IMR-90 (cell line): ENCODE results near the gene ZBTB4. TPM values are rescaled to one million over a fixed set of nuclear protein-coding genes. Genes with fewer than 3 reads are reported as not detected.

Source experiments
- ATAC-seq: fragments of 200-7000 bp; cut with Tn5 transposase; 2 replicates; pipeline ENCODE4 v1.9.1; 2020; ENCODE audit warnings: low read depth, mild to moderate bottlenecking, moderate library complexity
- BruUV-seq: library from RNA; stranded (reverse); fragments of 400-500 nt; replicated peaks from 2 replicates; lab custom pipeline; 2021; lab: Mats Ljungman, UMichigan
- CTCF ChIA-PET: fragments of 300-600 bp; formaldehyde crosslinking; extraction: SDS; loops from one replicate; lab custom pipeline; 2021; ENCODE audit warnings: antibody characterized with exemption; lab: Yijun Ruan, JAX
- POLR2A ChIA-PET: fragments of 300-600 bp; sonication (Branson Sonifier 250); formaldehyde crosslinking; loops from one replicate; lab custom pipeline; 2022; ENCODE audit warnings: antibody characterized with exemption; ENCODE audit not compliant: unreplicated experiment; lab: Charles Lee
- DNase-seq: peaks from one replicate; pipeline ENCODE4 v3.0.0; 2013
- H2AFZ ChIP-seq: replicated peaks from 2 replicates; pipeline ENCODE3; 2013; ENCODE audit warnings: low read length, mild to moderate bottlenecking; ENCODE audit not compliant: poor library complexity
- H2AK5ac ChIP-seq: 2 replicates; pipeline ENCODE4 v1.6.1; 2013; ENCODE audit warnings: low read depth, low read length, inconsistent platforms
- H2AK9ac ChIP-seq: replicated peaks from 2 replicates; pipeline ENCODE3; 2013; ENCODE audit warnings: mild to moderate bottlenecking, low read depth, low read length, moderate library complexity; ENCODE audit not compliant: poor library complexity
- H2BK120ac ChIP-seq: 2 replicates; pipeline ENCODE4 v1.6.1; 2013; ENCODE audit warnings: low read depth, low read length, inconsistent platforms
- H2BK15ac ChIP-seq: 3 replicates; pipeline ENCODE4 v1.6.1; 2013; ENCODE audit warnings: low read depth, low read length, inconsistent platforms
- H2BK20ac ChIP-seq: 2 replicates; pipeline ENCODE4 v1.6.1; 2013; ENCODE audit warnings: low read depth, mild to moderate bottlenecking, inconsistent platforms, low read length, moderate library complexity
- H2BK5ac ChIP-seq: 2 replicates; pipeline ENCODE4 v1.6.1; 2013; ENCODE audit warnings: mild to moderate bottlenecking, low read depth, low read length, inconsistent platforms; ENCODE audit not compliant: poor library complexity, severe bottlenecking
- H3K14ac ChIP-seq: replicated peaks from 2 replicates; pipeline ENCODE4 v1.6.1; 2013; ENCODE audit warnings: low read depth, low read length, inconsistent platforms
- H3K18ac ChIP-seq: 2 replicates; pipeline ENCODE4 v1.6.1; 2013; ENCODE audit warnings: low read depth, low read length, control low read depth
- H3K23ac ChIP-seq: 2 replicates; pipeline ENCODE4 v1.6.1; 2013; ENCODE audit warnings: low read depth, low read length, inconsistent platforms
- H3K27ac ChIP-seq: 2 replicates; pipeline ENCODE4 v1.5.1; 2013; ENCODE audit warnings: mild to moderate bottlenecking, control low read depth, low read length; ENCODE audit not compliant: insufficient read depth
- H3K27me3 ChIP-seq: 2 replicates; pipeline ENCODE4 v1.6.1; 2013; ENCODE audit warnings: low read length; ENCODE audit not compliant: control insufficient read depth, insufficient read depth
- H3K36me3 ChIP-seq: 2 replicates; pipeline ENCODE4 v1.6.1; 2013; ENCODE audit warnings: low read length, mixed read lengths; ENCODE audit not compliant: control insufficient read depth, insufficient read depth
- H3K4ac ChIP-seq: 2 replicates; pipeline ENCODE4 v1.6.1; 2013; ENCODE audit warnings: low read depth, low read length, inconsistent platforms
- H3K4me1 ChIP-seq: 2 replicates; pipeline ENCODE4 v1.6.1; 2013; ENCODE audit warnings: low read length, mixed read lengths; ENCODE audit not compliant: control insufficient read depth, insufficient read depth
- H3K4me2 ChIP-seq: 2 replicates; pipeline ENCODE4 v1.6.1; 2013; ENCODE audit warnings: low read depth, mild to moderate bottlenecking, control low read depth, low read length, moderate library complexity
- H3K4me3 ChIP-seq: 2 replicates; pipeline ENCODE4 v1.5.1; 2013; ENCODE audit warnings: low read depth, mild to moderate bottlenecking, control low read depth, low read length, moderate library complexity; ENCODE audit not compliant: insufficient read depth
- H3K56ac ChIP-seq: 2 replicates; pipeline ENCODE4 v1.6.1; 2013; ENCODE audit warnings: low read length, inconsistent platforms; ENCODE audit not compliant: insufficient read depth; ENCODE audit errors: extremely low read depth
- H3K79me1 ChIP-seq, 2 experiments: 2 replicates each; pipeline ENCODE4 v1.6.1; 2013; ENCODE audit warnings: low read length in 2 of 2, inconsistent platforms in 1 of 2, low read depth in 1 of 2
- H3K9ac ChIP-seq: 2 replicates; pipeline ENCODE4 v1.6.1; 2013; ENCODE audit warnings: low read depth, low read length, control low read depth
- H3K9me1 ChIP-seq: 2 replicates; pipeline ENCODE4 v1.6.1; 2013; ENCODE audit warnings: low read length, inconsistent platforms; ENCODE audit not compliant: insufficient read depth
- H3K9me3 ChIP-seq: 2 replicates; pipeline ENCODE4 v1.6.1; 2013; ENCODE audit warnings: low read length; ENCODE audit not compliant: control insufficient read depth, insufficient read depth
- H4K20me1 ChIP-seq: 2 replicates; pipeline ENCODE4 v1.6.1; 2013; ENCODE audit warnings: low read length, inconsistent platforms; ENCODE audit not compliant: insufficient read depth
- H4K5ac ChIP-seq: 2 replicates; pipeline ENCODE4 v1.6.1; 2013; ENCODE audit warnings: mild to moderate bottlenecking, low read depth, low read length, control low read depth
- H4K8ac ChIP-seq, 2 experiments: 2 replicates each; pipeline ENCODE4 v1.6.1; 2013; ENCODE audit warnings: low read depth in 2 of 2, low read length in 2 of 2, control low read depth in 1 of 2, inconsistent platforms in 1 of 2
- H4K91ac ChIP-seq: 2 replicates; pipeline ENCODE4 v1.6.1; 2013; ENCODE audit warnings: low read depth, low read length, inconsistent platforms; ENCODE audit not compliant: insufficient read depth
- CEBPB ChIP-seq: IDR thresholded peaks from 2 replicates; pipeline ENCODE4 v1.6.1; 2012; ENCODE audit warnings: low read depth, low read length, improper control_type of control experiment
- WGBS, 2 experiments: methylation state at CpG; one replicate each; pipeline versions ENCODE4 v1.1.5 to v1.1.7; 2013; ENCODE audit warnings: missing lambda C conversion rate in 2 of 2; ENCODE audit not compliant: insufficient read length in 1 of 2; ENCODE audit errors: extremely low coverage in 2 of 2; 5-methylcytosine and 5-hydroxymethylcytosine counted together
- dilution Hi-C: fragments of 300-500 bp; cut with HindIII; formaldehyde crosslinking; loops from one replicate; pipeline ENCODE4 v1.14.3; 2018; ENCODE audit warnings: low sequenced_read_pairs; ENCODE audit not compliant: unreplicated experiment
- in situ Hi-C: fragments of 300-500 bp; cut with MboI; formaldehyde crosslinking; loops from 3 replicates; pipeline ENCODE4 v1.14.3; 2019; ENCODE audit warnings: low sequenced_read_pairs, inconsistent platforms, mixed read lengths
- intact Hi-C: fragments of 100-400 bp; cut with micrococcal nuclease; formaldehyde crosslinking; loops from 2 replicates; pipeline ENCODE4 v1.10.0; 2022
- polyA plus RNA-seq, 3 experiments: library from polyadenylated mRNA; depleted of rRNA; stranded (reverse); fragments of >200 nt; gene quantifications; 2 replicates each; pipeline ENCODE4 v1.2.3, GENCODE V29; 2012; ENCODE audit warnings: low replicate concordance in 1 of 3
- total RNA-seq: library from RNA; depleted of rRNA; stranded (reverse); fragments of >200 nt; gene quantifications from 2 replicates; pipeline ENCODE4 v1.2.3, GENCODE V29; 2012

Gene ZBTB4
- total and polyA plus RNA-seq, 2 of the 4 experiments (the other 2 are of a cell fraction) = 6.3 to 20.3 TPM

DNA sequence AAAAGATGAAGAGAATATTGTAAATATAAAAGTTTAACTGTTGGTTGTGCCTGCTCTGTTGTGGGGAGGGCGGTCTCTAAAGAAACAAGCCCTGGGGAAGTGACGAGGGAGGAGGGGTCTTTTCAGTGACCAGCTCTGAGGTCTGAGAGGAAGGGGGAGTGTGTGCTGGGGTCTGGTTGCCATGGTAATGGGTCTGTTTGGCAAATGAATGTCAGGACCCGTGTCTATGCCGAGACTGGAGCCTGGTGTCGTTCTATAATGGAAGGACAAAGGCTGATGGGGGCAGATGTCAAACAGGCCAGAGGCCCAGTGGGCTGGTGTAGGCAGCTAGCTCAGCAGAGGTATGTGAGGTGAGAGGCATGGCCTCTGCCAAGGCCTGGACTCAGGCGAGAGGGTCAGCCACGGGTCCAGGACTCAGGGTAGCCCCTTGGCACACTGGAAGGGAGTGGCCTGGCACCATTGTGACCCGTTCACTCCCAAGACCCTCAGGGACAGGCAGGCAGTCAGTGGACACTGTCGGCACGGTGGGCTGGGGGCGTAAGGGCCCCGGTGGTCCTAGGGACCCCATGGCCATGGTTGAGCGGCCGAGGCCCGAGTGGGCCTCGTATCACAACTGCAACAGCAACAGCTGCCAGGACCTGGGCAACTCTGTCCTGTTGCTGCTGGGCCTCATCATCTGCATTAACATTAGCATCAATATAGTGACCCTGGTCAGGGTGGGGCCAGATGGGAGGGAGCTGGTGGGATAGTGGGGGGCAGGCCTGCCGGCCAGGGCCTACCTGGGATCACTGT lies 59.4 kb downstream of the ZBTB4 start, which contains the start of gene SPEM1:
Gene SPEM1 (plus strand): TSS at position 506 of the 792 bp plus-strand sequence. CDS start 61 bp downstream, at position 567.
- Histone ChIP-seq H4K20me1 (peaks cover 7% of the 10 kb centered on the region; the same call in 1 of the 2 replicates), H3K9ac (no peak within 1 kb of the TSS)

More for the DNA sequence above, 59.4 kb downstream of the ZBTB4 start, which contains the start of gene SPEM1:
- H3K36me3 ChIP-seq = peaks cover 21% of the 10 kb centered on the region
- H2BK15ac ChIP-seq = no peak within 1 kb of the TSS
- no peak within 1 kb of the TSS for H2AFZ ChIP-seq
- no peaks in the 10 kb centered on the region for H3K27me3 ChIP-seq
- H3K4me1 ChIP-seq = no peaks in the 10 kb centered on the region
- no peak within 1 kb of the TSS for H2AK5ac ChIP-seq
- BruUV-seq = no TSS peak
- H3K4ac ChIP-seq = no peak within 1 kb of the TSS
- no peak within 1 kb of the TSS for H3K23ac ChIP-seq
- H3K4me3 ChIP-seq = no peak within 1 kb of the TSS
- no peak within 1 kb of the TSS for H3K4me2 ChIP-seq
- DNase-seq (no peak), ATAC-seq (no peak)
- no peaks in the 10 kb centered on the region for H3K79me1 ChIP-seq
- no peak within 1 kb of the TSS for H4K8ac ChIP-seq
- no peak within 1 kb of the TSS for H3K14ac ChIP-seq
- H3K18ac ChIP-seq = no peak within 1 kb of the TSS
- no peak within 1 kb of the TSS for H2BK120ac ChIP-seq
- no peak within 1 kb of the TSS for H2BK20ac ChIP-seq
- H2AK9ac ChIP-seq = peak within 1 kb of the TSS; percentile 42
- intact Hi-C loops = no loop called here
- no peaks in the 10 kb centered on the region for H3K9me3 ChIP-seq
- in situ Hi-C loops = no loop called here
- H3K27ac ChIP-seq = no peak within 1 kb of the TSS
- 0 out of 2 replicates have a peak, but pooled peaks cover 6% of the 10 kb centered on the region for H3K9me1 ChIP-seq
- dilution Hi-C loops = no loop called here
- H4K5ac ChIP-seq = no peak within 1 kb of the TSS
- CTCF ChIA-PET = interaction anchor here (0.5 kb wide), 1 partner anchor 111 kb away, joined by 7 read pairs; no protein-coding TSS in a partner anchor
- H3K56ac ChIP-seq = no peak within 1 kb of the TSS
- H2BK5ac ChIP-seq = no peak within 1 kb of the TSS
- POLR2A ChIA-PET = interaction anchor here (1.0 kb wide), 1 partner anchor 14 kb away, joined by 3 read pairs; no protein-coding TSS in a partner anchor
- no peak within 1 kb of the TSS for H4K91ac ChIP-seq
- WGBS, 2 experiments = 33% methylated on average over 6 of the region's 17 CpGs; no CpG with 5 or more reads in 1 of the 2 experiments
- no peak for TF ChIP-seq CEBPB
